IMR-90 (cell line): Measurements from ENCODE around the gene RTL5. TPM values are rescaled to one million over a fixed set of nuclear protein-coding genes. Genes with fewer than 3 reads are reported as not detected.

Experiments used
- ATAC-seq: fragments of 200-7000 bp; cut with Tn5 transposase; 2 replicates; pipeline ENCODE4 v1.9.1; 2020; ENCODE audit warnings: low read depth, mild to moderate bottlenecking, moderate library complexity
- BruUV-seq: library from RNA; stranded (reverse); fragments of 400-500 nt; replicated peaks from 2 replicates; lab custom pipeline; 2021; lab: Mats Ljungman, UMichigan
- CTCF ChIA-PET: fragments of 300-600 bp; formaldehyde crosslinking; extraction: SDS; loops from one replicate; lab custom pipeline; 2021; ENCODE audit warnings: antibody characterized with exemption; lab: Yijun Ruan, JAX
- POLR2A ChIA-PET: fragments of 300-600 bp; sonication (Branson Sonifier 250); formaldehyde crosslinking; loops from one replicate; lab custom pipeline; 2022; ENCODE audit warnings: antibody characterized with exemption; ENCODE audit not compliant: unreplicated experiment; lab: Charles Lee
- DNase-seq: peaks from one replicate; pipeline ENCODE4 v3.0.0; 2013
- H2AFZ ChIP-seq: replicated peaks from 2 replicates; pipeline ENCODE3; 2013; ENCODE audit warnings: low read length, mild to moderate bottlenecking; ENCODE audit not compliant: poor library complexity
- H2AK5ac ChIP-seq: 2 replicates; pipeline ENCODE4 v1.6.1; 2013; ENCODE audit warnings: low read depth, low read length, inconsistent platforms
- H2AK9ac ChIP-seq: replicated peaks from 2 replicates; pipeline ENCODE3; 2013; ENCODE audit warnings: mild to moderate bottlenecking, low read depth, low read length, moderate library complexity; ENCODE audit not compliant: poor library complexity
- H2BK120ac ChIP-seq: 2 replicates; pipeline ENCODE4 v1.6.1; 2013; ENCODE audit warnings: low read depth, low read length, inconsistent platforms
- H2BK15ac ChIP-seq: 3 replicates; pipeline ENCODE4 v1.6.1; 2013; ENCODE audit warnings: low read depth, low read length, inconsistent platforms
- H2BK20ac ChIP-seq: 2 replicates; pipeline ENCODE4 v1.6.1; 2013; ENCODE audit warnings: low read depth, mild to moderate bottlenecking, inconsistent platforms, low read length, moderate library complexity
- H2BK5ac ChIP-seq: 2 replicates; pipeline ENCODE4 v1.6.1; 2013; ENCODE audit warnings: mild to moderate bottlenecking, low read depth, low read length, inconsistent platforms; ENCODE audit not compliant: poor library complexity, severe bottlenecking
- H3K14ac ChIP-seq: replicated peaks from 2 replicates; pipeline ENCODE4 v1.6.1; 2013; ENCODE audit warnings: low read depth, low read length, inconsistent platforms
- H3K18ac ChIP-seq: 2 replicates; pipeline ENCODE4 v1.6.1; 2013; ENCODE audit warnings: low read depth, low read length, control low read depth
- H3K23ac ChIP-seq: 2 replicates; pipeline ENCODE4 v1.6.1; 2013; ENCODE audit warnings: low read depth, low read length, inconsistent platforms
- H3K27ac ChIP-seq: 2 replicates; pipeline ENCODE4 v1.5.1; 2013; ENCODE audit warnings: mild to moderate bottlenecking, control low read depth, low read length; ENCODE audit not compliant: insufficient read depth
- H3K27me3 ChIP-seq: 2 replicates; pipeline ENCODE4 v1.6.1; 2013; ENCODE audit warnings: low read length; ENCODE audit not compliant: control insufficient read depth, insufficient read depth
- H3K36me3 ChIP-seq: 2 replicates; pipeline ENCODE4 v1.6.1; 2013; ENCODE audit warnings: low read length, mixed read lengths; ENCODE audit not compliant: control insufficient read depth, insufficient read depth
- H3K4ac ChIP-seq: 2 replicates; pipeline ENCODE4 v1.6.1; 2013; ENCODE audit warnings: low read depth, low read length, inconsistent platforms
- H3K4me1 ChIP-seq: 2 replicates; pipeline ENCODE4 v1.6.1; 2013; ENCODE audit warnings: low read length, mixed read lengths; ENCODE audit not compliant: control insufficient read depth, insufficient read depth
- H3K4me2 ChIP-seq: 2 replicates; pipeline ENCODE4 v1.6.1; 2013; ENCODE audit warnings: low read depth, mild to moderate bottlenecking, control low read depth, low read length, moderate library complexity
- H3K4me3 ChIP-seq: 2 replicates; pipeline ENCODE4 v1.5.1; 2013; ENCODE audit warnings: low read depth, mild to moderate bottlenecking, control low read depth, low read length, moderate library complexity; ENCODE audit not compliant: insufficient read depth
- H3K56ac ChIP-seq: 2 replicates; pipeline ENCODE4 v1.6.1; 2013; ENCODE audit warnings: low read length, inconsistent platforms; ENCODE audit not compliant: insufficient read depth; ENCODE audit errors: extremely low read depth
- H3K79me1 ChIP-seq, 2 experiments: 2 replicates each; pipeline ENCODE4 v1.6.1; 2013; ENCODE audit warnings: low read length in 2 of 2, inconsistent platforms in 1 of 2, low read depth in 1 of 2
- H3K9ac ChIP-seq: 2 replicates; pipeline ENCODE4 v1.6.1; 2013; ENCODE audit warnings: low read depth, low read length, control low read depth
- H3K9me1 ChIP-seq: 2 replicates; pipeline ENCODE4 v1.6.1; 2013; ENCODE audit warnings: low read length, inconsistent platforms; ENCODE audit not compliant: insufficient read depth
- H3K9me3 ChIP-seq: 2 replicates; pipeline ENCODE4 v1.6.1; 2013; ENCODE audit warnings: low read length; ENCODE audit not compliant: control insufficient read depth, insufficient read depth
- H4K20me1 ChIP-seq: 2 replicates; pipeline ENCODE4 v1.6.1; 2013; ENCODE audit warnings: low read length, inconsistent platforms; ENCODE audit not compliant: insufficient read depth
- H4K5ac ChIP-seq: 2 replicates; pipeline ENCODE4 v1.6.1; 2013; ENCODE audit warnings: mild to moderate bottlenecking, low read depth, low read length, control low read depth
- H4K8ac ChIP-seq, 2 experiments: 2 replicates each; pipeline ENCODE4 v1.6.1; 2013; ENCODE audit warnings: low read depth in 2 of 2, low read length in 2 of 2, control low read depth in 1 of 2, inconsistent platforms in 1 of 2
- H4K91ac ChIP-seq: 2 replicates; pipeline ENCODE4 v1.6.1; 2013; ENCODE audit warnings: low read depth, low read length, inconsistent platforms; ENCODE audit not compliant: insufficient read depth
- CTCF ChIP-seq: conservative IDR thresholded peaks from 2 replicates; pipeline ENCODE4 v1.5.1; 2012; ENCODE audit warnings: mild to moderate bottlenecking, low read depth, low read length, improper control_type of control experiment
- MAFK ChIP-seq: IDR thresholded peaks from 2 replicates; pipeline ENCODE4 v1.6.1; 2012; ENCODE audit warnings: low read depth, low read length, improper control_type of control experiment
- POLR2A ChIP-seq: IDR thresholded peaks from 2 replicates; pipeline ENCODE4 v1.6.1; 2012; ENCODE audit warnings: mild to moderate bottlenecking, low read depth, low read length
- WGBS, 2 experiments: methylation state at CpG; one replicate each; pipeline versions ENCODE4 v1.1.5 to v1.1.7; 2013; ENCODE audit warnings: missing lambda C conversion rate in 2 of 2; ENCODE audit not compliant: insufficient read length in 1 of 2; ENCODE audit errors: extremely low coverage in 2 of 2; 5-methylcytosine and 5-hydroxymethylcytosine counted together
- dilution Hi-C: fragments of 300-500 bp; cut with HindIII; formaldehyde crosslinking; loops from one replicate; pipeline ENCODE4 v1.14.3; 2018; ENCODE audit warnings: low sequenced_read_pairs; ENCODE audit not compliant: unreplicated experiment
- in situ Hi-C: fragments of 300-500 bp; cut with MboI; formaldehyde crosslinking; loops from 3 replicates; pipeline ENCODE4 v1.14.3; 2019; ENCODE audit warnings: low sequenced_read_pairs, inconsistent platforms, mixed read lengths
- intact Hi-C: fragments of 100-400 bp; cut with micrococcal nuclease; formaldehyde crosslinking; loops from 2 replicates; pipeline ENCODE4 v1.10.0; 2022
- polyA plus RNA-seq, 3 experiments: library from polyadenylated mRNA; depleted of rRNA; stranded (reverse); fragments of >200 nt; gene quantifications; 2 replicates each; pipeline ENCODE4 v1.2.3, GENCODE V29; 2012; ENCODE audit warnings: low replicate concordance in 1 of 3
- total RNA-seq: library from RNA; depleted of rRNA; stranded (reverse); fragments of >200 nt; gene quantifications from 2 replicates; pipeline ENCODE4 v1.2.3, GENCODE V29; 2012

RTL5 gene
- total and polyA plus RNA-seq, 2 of the 4 experiments (the other 2 are of a cell fraction): 0.90 to 2.5 TPM

GRCh38 chrX:72121383-72121782 lies 10.3 kb downstream of the RTL5 start:
- no peaks in the 10 kb centered on the region for H3K79me1 ChIP-seq
- peak overlapping the region; percentile 41; the same call in 1 of the 2 replicates for H3K4me2 ChIP-seq
- intact Hi-C loops: no loop called here
- peaks cover 48% of the 10 kb centered on the region for H3K27me3 ChIP-seq
- H3K56ac ChIP-seq: no peak overlapping the region
- in situ Hi-C loops: no loop called here
- no peaks in the 10 kb centered on the region for H3K9me3 ChIP-seq
- no peak overlapping the region for H3K9ac ChIP-seq
- no peak overlapping the region for H2BK5ac ChIP-seq
- dilution Hi-C loops: no loop called here
- H2AK5ac ChIP-seq: no peak overlapping the region
- ChIA-PET CTCF (interaction anchor here (1.0 kb wide), 1 partner anchor 60 kb away, joined by 3 read pairs; the partner anchor contains the start of gene PIN4), POLR2A (no interaction called here)
- H3K23ac ChIP-seq: no peak overlapping the region
- no peak overlapping the region for H2BK15ac ChIP-seq
- no TSS peak for BruUV-seq
- H2BK120ac ChIP-seq: no peak overlapping the region
- H2AK9ac ChIP-seq: no peak overlapping the region
- no peaks in the 10 kb centered on the region for H3K9me1 ChIP-seq
- H4K20me1 ChIP-seq: no peaks in the 10 kb centered on the region
- no peak overlapping the region for H3K14ac ChIP-seq
- H4K8ac ChIP-seq: no peak overlapping the region
- no peak overlapping the region for H4K5ac ChIP-seq
- no peak overlapping the region for H3K4ac ChIP-seq
- H3K4me3 ChIP-seq: no peak overlapping the region
- no peak overlapping the region for H4K91ac ChIP-seq
- TF ChIP-seq CTCF (no peak), MAFK (peak; percentile 48), POLR2A (no peak)
- H2BK20ac ChIP-seq: no peak overlapping the region
- WGBS, 2 experiments: no CpG with 5 or more reads among the region's 3 CpGs
- peak; percentile 75 for DNase-seq
- H3K18ac ChIP-seq: no peak overlapping the region
- H3K36me3 ChIP-seq: no peaks in the 10 kb centered on the region
- no peak overlapping the region for H2AFZ ChIP-seq
- H3K27ac ChIP-seq: no peak overlapping the region
- H3K4me1 ChIP-seq: peaks cover 7% of the 10 kb centered on the region; the same call in 1 of the 2 replicates
- ATAC-seq: peak; percentile 80
